ENCODE measurements around the gene SIGLEC14. TPM values are rescaled to one million over a fixed set of nuclear protein-coding genes. Genes with fewer than 3 reads are reported as not detected.

Gene SIGLEC14
- total RNA-seq, 1 experiment from 2014 or later = not detected

DNA sequence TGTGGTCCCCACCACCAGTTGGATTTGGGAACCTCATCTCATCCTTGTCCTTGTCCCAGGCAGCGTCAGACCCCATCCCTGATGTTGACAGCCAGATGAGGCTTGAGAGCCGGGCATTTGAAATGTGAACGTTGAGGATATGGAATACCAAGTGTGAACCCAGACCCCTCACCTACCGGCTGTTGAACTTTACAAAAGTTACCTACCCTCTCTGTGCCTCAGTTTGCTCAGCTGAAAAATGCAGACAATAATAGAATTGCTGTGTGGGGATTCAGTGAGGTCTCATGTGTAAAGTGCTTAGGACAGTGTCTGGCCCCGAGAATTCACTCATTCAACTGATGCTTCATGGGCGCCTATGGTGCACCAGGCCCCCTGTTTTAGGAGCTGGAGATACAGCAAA, 693 bp upstream of the SIGLEC14 start:
- Histone ChIP-seq H3K36me3 (ENCODE audit: control insufficient read depth, insufficient read depth, low read length) (no peaks in the 10 kb centered on the region), H3K9me3 (ENCODE audit: control insufficient read depth, insufficient read depth, low read depth, low read length) (no peaks in the 10 kb centered on the region), H3K4me1 (ENCODE audit: control insufficient read depth, insufficient read depth, low read length) (no peaks in the 10 kb centered on the region), H3K4me3 (ENCODE audit: low read depth in 2 of 2, low read length in 2 of 2) (no peak overlapping the region), H3K27me3 (ENCODE audit: control insufficient read depth, insufficient read depth, low read length) (peaks cover 4% of the 10 kb centered on the region), H3K27ac (ENCODE audit: low read length) (no peak overlapping the region)
- BruUV-seq (replicated peaks) = no TSS peak
- ChIA-PET POLR2A (no interaction called here), CTCF (no interaction called here)
- intact Hi-C loops (cut with micrococcal nuclease; ENCODE audit: unreplicated experiment) = no loop called here
- ATAC-seq = no peak
- in situ Hi-C loops (cut with HindIII; ENCODE audit: low pct_unique_long_range_greater_than_20kb, low sequenced_read_pairs) = no loop called here
- DNase-seq (ENCODE audit: low read depth, low spot score) = no peak
- TF ChIP-seq TCF7L2 (IDR thresholded peaks at IDR 0.05; ENCODE audit: low read depth, low read length) = no peak
- TF ChIP-seq, protein P1, sequence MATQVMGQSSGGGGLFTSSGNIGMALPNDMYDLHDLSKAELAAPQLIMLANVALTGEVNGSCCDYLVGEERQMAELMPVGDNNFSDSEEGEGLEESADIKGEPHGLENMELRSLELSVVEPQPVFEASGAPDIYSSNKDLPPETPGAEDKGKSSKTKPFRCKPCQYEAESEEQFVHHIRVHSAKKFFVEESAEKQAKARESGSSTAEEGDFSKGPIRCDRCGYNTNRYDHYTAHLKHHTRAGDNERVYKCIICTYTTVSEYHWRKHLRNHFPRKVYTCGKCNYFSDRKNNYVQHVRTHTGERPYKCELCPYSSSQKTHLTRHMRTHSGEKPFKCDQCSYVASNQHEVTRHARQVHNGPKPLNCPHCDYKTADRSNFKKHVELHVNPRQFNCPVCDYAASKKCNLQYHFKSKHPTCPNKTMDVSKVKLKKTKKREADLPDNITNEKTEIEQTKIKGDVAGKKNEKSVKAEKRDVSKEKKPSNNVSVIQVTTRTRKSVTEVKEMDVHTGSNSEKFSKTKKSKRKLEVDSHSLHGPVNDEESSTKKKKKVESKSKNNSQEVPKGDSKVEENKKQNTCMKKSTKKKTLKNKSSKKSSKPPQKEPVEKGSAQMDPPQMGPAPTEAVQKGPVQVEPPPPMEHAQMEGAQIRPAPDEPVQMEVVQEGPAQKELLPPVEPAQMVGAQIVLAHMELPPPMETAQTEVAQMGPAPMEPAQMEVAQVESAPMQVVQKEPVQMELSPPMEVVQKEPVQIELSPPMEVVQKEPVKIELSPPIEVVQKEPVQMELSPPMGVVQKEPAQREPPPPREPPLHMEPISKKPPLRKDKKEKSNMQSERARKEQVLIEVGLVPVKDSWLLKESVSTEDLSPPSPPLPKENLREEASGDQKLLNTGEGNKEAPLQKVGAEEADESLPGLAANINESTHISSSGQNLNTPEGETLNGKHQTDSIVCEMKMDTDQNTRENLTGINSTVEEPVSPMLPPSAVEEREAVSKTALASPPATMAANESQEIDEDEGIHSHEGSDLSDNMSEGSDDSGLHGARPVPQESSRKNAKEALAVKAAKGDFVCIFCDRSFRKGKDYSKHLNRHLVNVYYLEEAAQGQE (IDR thresholded peaks at IDR 0.05; ENCODE audit: insufficient read depth in 1 of 2, low read depth in 2 of 2, low read length in 1 of 2) = no peak
- no peak for TF ChIP-seq POLR2AphosphoS5 (IDR thresholded peaks at IDR 0.05; ENCODE audit: low read depth, low read length)

GRCh38 chr19:51644636-51645271, 1.9 kb downstream of the SIGLEC14 start:
- no TSS peak for BruUV-seq (replicated peaks)
- H3K36me3 ChIP-seq (ENCODE audit: control insufficient read depth, insufficient read depth, low read length) = no peaks in the 10 kb centered on the region
- POLR2A ChIA-PET = no interaction called here
- ATAC-seq (no peak), DNase-seq (ENCODE audit: low read depth, low spot score) (no peak)
- intact Hi-C loops (cut with micrococcal nuclease; ENCODE audit: unreplicated experiment) (no loop called here), in situ Hi-C loops (cut with HindIII; ENCODE audit: low pct_unique_long_range_greater_than_20kb, low sequenced_read_pairs) (no loop called here)
- H3K4me3 ChIP-seq (ENCODE audit: low read depth in 2 of 2, low read length in 2 of 2) = no peak overlapping the region
- peaks cover 9% of the 10 kb centered on the region for H3K27me3 ChIP-seq (ENCODE audit: control insufficient read depth, insufficient read depth, low read length)
- TF ChIP-seq, protein P1 (IDR thresholded peaks at IDR 0.05; ENCODE audit: insufficient read depth in 1 of 2, low read depth in 2 of 2, low read length in 1 of 2) = no peak
- TF ChIP-seq TCF7L2 (IDR thresholded peaks at IDR 0.05; ENCODE audit: low read depth, low read length) (no peak), POLR2AphosphoS5 (IDR thresholded peaks at IDR 0.05; ENCODE audit: low read depth, low read length) (no peak), CTCF (IDR thresholded peaks at IDR 0.05) (no peak), SIN3A (IDR thresholded peaks at IDR 0.05; ENCODE audit: borderline replicate concordance, insufficient read depth, low read depth, low read length) (no peak)
- no peaks in the 10 kb centered on the region for H3K4me1 ChIP-seq (ENCODE audit: control insufficient read depth, insufficient read depth, low read length)
- no peak overlapping the region for H3K27ac ChIP-seq (ENCODE audit: low read length)
- CTCF ChIA-PET = interaction anchor here (0.5 kb wide), 1 partner anchor 323 kb away, joined by 3 read pairs; no protein-coding TSS in a partner anchor
- no peaks in the 10 kb centered on the region for H3K9me3 ChIP-seq (ENCODE audit: control insufficient read depth, insufficient read depth, low read depth, low read length)
